Stimulated activated CD8-positive, alpha-beta memory T cell treated with anti-CD3 and anti-CD28 coated beads, Interleukin-15, amount 100 ng/mL, for 48 hours (primary cell): ENCODE data around the gene NRGN.
"Not testable (repeated sequence)": the region's sequence is repeated elsewhere in the genome, so short reads cannot be mapped to it uniquely, and the experiment has no call there.

Experiments
- DNase-seq, 2 donors: peaks; one replicate each; pipeline ENCODE4 v3.0.0-alpha.2; 2020; ENCODE audit warnings: low read depth in 2 of 2

Gene NRGN

DNA sequence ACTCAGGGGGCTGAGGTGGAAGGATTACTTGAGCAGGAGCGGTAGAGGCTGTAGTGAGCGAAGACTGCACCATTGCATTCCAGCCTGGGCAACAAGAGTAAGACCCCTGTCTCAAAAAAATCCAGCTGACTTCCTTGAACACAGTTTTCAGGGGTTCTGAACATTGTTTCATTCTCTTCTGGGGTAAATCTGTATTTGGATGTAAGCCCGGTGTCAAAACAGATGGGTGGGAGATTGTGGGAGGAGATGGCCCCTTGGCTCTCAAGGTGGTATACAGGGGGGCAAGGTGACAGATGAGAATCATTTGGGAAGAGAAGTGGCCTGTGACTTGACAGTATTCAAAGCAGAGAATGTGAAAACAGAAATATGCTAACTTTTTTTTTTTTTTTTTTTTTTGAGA is 17.6 kb downstream of the NRGN start:
- no peak for DNase-seq

GRCh38 chr11:124758355-124759265 is 18.9 kb downstream of the NRGN start:
- DNase-seq: peak; percentile 56 to 63

DNA sequence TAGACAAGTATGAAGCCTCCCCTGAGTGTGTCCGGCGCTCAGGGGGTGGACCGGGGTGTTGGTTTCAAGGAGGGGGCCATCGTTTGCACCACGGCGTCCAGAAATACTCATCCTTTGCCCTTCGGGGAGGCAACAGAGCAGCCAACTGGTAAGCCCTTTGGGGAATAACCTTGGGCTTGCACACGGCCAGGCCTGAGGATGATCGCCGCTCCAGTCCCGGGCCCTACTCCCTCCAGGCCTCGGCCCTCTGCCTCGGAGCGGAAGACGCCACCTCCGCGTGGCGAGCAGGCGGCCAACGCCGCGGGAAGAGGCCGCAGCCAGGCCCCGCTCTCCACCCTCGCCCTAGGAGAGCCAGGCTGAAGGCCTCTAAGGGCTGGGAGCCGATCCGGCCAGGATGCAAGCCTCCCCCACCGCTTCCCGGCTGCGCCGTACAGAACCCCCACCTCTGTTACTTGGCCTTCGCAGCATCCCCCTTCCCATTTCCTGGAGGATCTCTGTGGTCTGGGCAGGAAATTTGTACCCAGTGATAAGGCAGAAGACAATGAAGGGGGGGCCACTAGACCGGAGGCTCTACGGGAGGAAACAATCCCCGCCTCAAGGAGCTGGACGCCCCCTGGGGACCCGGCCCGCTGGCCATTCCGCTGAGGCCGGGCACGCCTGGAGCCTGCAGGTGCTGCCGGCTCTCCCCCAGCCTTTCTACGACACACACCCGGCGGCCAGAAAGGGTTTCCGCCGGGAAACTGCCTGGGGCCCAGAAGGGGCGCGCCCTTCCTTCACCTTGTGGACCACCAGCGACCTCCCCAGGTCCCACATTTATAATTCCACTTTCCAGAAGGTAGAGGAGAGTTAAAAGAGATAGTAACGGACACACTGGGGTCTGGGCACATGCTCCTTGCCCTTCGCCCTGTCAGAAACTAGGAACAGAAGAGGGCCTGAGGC is 19.8 kb downstream of the NRGN start:
- no peak for DNase-seq

DNA sequence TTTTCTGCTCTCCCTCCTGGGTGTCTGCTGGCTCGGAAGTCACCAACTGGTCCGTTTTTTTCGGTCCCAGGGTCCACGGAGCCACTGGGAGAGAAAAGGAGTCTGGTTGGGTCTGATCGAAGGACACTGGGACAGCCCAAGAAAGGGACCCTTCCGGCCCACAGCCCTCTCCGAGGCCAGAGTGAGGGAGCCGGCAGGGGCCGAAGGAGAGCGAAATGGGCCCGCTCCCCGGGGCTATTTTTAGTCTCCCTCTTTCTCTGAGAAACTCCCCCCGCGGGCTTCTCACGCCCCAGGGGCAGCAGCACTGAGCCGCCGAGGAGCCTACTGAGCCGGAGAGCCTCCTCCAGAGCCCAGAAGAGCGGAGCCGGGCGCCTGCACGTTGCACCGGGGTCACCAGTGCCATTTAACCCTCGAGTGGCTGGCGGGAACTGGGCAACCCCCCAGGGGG is 20.5 kb downstream of the NRGN start:
- DNase-seq: no peak

DNA sequence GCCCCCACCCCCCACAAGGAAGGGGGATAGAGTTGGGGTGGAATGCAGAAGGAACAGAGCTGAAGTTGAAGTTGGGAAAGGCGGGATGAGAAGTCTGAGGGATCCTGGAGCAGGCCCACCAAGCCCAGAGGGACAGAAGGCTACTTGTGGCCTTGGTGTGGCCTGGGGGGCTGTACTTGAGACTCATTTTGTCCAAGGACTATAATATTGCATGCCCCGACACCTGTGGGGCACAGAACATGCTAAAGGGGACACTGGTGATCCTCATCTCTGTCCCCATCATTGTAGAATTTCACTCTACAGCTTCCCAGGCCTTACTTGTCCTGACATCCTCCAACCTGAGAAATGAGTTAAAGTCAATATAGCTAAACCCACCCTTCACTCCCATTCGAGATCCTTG is 21.1 kb downstream of the NRGN start:
- DNase-seq: no peak

DNA sequence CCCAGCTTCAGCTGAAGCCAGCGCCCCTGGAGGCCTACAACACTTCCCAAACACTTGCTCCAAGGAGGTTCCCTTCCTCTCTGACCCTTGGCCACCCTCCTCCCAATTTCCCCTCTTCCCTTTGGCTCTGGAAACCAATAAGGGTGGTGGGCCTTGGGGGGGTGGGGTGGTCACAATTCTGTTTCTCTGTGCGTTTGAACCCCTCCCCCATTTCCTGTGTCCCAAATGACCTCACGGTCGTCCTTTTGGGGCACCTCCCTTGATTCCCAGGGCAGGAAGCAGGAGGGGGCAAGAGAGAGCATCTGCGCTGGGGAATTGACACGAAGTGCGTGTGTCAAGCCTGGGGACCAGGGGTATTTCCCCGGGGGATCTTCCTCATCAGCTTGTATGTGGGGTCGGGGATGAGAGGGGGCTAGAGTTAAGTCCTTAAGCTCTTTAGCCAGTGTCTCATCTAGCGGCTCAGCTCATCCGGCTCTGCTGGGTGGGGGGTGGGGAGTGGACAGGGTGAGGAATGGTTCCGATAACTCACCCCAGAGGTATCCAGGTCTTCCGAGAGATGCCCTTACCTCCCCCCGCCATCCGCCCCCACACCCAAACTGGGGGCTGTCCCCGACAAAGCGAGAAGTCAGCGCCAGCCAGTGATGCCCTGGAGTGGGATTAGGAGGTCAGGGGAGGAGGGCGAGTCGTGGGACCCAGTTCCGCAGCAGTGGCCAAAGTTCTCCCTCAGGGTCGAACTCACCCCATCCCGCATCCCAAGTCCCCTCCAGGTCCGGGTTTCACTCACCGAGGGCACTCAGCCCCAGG is 21.8 kb downstream of the NRGN start:
- DNase-seq: no peak

DNA sequence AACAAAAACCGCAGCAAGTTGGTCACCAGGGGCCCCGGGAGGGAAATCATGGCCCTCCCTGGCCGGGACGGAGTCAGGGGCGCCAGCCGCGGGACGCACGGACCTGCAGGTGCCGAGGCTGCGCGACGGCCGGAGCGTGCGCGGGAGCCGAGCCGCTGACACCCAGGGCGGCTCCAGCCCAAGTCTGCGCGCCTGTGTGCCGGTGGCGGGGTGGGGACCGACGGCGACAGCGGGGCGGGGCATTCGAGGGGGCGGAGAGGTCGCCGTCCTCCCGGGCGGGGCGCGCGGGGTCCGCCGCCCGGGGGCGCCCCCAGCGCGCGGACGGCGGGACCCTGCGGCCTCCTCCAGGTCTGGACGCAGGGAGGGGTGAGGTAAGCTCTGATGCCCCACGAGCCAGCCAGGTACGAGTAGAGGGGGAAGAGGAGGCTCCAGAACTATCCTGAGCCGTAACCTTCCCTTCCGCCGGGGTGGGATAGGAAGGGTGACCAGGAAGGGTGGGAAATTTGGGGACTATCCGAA is 22.4 kb downstream of the NRGN start, which contains the start of gene ESAM:
TSS of gene ESAM (minus strand) at position 186 of the 519 bp plus-strand sequence. CDS start at position 50, 136 bp downstream.
- DNase-seq: peak; percentile 50 to 63

DNA sequence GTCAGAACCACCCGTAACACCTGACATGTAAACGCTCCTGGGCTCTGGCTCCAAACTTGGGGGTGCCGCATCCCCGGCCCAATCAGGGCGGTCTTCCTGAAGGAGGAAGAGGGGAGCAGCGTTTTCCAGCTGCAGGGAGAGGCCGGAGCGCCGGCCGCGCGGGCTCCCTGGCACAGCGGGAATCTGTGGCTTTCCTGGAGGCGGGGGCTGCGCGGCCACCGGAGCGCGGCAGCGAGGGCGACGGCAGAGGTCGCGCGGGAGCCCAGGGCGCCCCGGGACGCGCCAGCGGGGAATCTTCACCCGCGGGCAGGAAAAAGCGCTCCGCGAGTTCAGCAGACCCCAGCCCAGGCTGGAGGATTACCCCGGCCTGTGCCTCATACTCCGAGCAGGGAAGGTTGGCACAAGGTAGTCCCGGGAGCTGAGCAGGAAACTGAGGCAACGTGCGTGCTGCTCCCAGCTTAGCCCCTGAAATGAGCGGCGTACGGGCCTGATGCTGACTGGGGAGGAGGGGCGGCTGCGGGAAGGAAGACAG is 22.9 kb downstream of the NRGN start:
- DNase-seq: no peak

DNA sequence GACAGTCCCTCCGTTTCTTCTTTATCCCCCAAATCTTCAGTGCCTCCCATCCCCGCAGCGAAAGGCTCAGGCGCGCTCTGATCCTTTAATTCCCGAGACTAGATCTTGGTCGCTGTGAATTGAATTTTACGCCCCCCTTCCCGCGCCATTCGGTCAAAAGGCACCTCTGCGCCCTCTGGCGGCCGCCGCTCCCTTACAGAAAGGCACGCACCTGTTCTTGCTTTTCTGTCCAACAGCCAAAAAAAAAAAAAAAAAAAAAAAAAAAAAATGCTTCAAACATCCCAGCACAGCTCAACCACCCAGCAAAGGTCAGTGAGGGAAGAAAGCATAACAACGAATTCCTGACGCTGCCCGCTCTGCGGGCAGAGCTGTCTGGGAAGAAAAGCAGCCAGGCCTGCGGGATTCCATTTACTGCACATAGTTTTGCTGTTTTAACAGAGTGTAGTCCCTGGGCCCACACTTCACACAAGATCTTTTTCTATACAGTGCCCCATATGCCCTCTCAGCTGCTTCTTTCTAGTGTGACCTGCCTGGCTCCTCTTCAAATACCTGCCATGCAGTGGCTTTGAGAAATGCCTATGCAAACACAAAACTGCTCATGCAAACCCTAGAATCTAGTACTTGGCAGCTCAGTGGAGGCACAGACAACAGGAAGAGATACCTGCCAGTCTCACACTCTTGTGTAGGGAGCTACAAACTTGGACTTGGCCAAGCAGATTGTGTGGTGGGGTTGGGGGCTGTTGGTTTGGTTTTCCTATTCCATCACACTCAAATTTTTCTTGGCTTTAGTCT is 23.6 kb downstream of the NRGN start:
- DNase-seq: peak; percentile 66 to 67

DNA sequence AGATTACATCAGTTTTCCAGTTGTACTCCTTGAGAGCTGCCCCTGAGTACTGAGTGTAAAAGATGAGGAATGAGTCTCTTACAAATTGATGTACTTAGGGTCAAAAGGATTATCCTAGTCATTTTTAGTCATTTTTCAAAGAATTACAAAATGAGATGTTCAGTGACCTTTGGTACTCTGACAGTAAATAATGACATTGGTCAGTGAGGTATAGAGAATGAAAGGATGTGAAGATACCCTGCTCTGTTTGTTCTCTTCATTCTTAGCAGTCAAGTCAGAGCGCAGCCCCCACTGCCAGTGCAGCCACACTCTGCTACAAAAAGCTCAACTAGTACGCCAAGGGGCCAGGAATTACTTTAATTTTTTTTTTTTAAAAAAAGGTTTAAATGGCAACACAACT is 26.4 kb downstream of the NRGN start:
- DNase-seq: no peak

GRCh38 chr11:124768914-124769313 is 29.2 kb downstream of the NRGN start:
- DNase-seq: no peak

- DNase-seq: no peak
These were observed 30.3 kb downstream of the NRGN start for GRCh38 chr11:124769806-124770774.

DNA sequence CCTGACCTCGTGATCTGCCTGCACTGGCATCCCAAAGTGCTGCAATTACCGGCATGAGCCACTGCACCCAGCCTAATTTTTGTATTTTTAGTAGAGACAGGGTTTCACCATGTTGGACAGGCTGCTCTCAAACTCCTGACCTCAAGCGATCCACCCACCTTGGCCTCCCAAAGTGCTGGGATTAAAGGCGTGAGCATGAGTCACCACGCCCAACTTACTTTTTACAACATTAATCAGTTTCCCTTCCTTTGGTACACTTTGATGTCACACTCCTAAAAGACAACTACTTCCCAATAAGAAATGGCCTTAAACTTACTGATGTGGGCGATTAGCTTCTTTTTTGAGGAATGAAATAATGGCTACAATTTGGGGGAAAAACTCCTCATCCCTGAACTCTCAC is 31.2 kb downstream of the NRGN start:
- not testable (repeated sequence) for DNase-seq

GRCh38 chr11:124776865-124777645 is 37.3 kb downstream of the NRGN start:
- no peak for DNase-seq

- DNase-seq: no peak
These were observed 38.5 kb downstream of the NRGN start for GRCh38 chr11:124778281-124778680.

- DNase-seq: no peak
These were observed 39.8 kb downstream of the NRGN start for GRCh38 chr11:124779568-124779967.

GRCh38 chr11:124783002-124783401 is 43.3 kb downstream of the NRGN start:
- no peak for DNase-seq

GRCh38 chr11:124784051-124784450 is 44.3 kb downstream of the NRGN start:
- no peak for DNase-seq
